HG03354 (cell line): ENCODE data around the gene INSM2.

Experiments
- ATAC-seq: cut with Tn5 transposase; IDR thresholded peaks from one replicate; pipeline ENCODE4 v1.9.1; 2021; ENCODE audit warnings: mild to moderate bottlenecking; ENCODE audit not compliant: unreplicated experiment, poor library complexity, severe bottlenecking

Gene INSM2

GRCh38 chr14:35533357-35534207 lies at the start of gene INSM2:
INSM2 (plus strand) TSS chr14:35534164; CDS start chr14:35534253, 89 bp downstream.
- ATAC-seq = peak; percentile 80

- no peak for ATAC-seq
These were observed 41.4 kb upstream of the INSM2 start for GRCh38 chr14:35492569-35493014.

GRCh38 chr14:35495278-35495677 lies 38.7 kb upstream of the INSM2 start:
- no peak for ATAC-seq

- no peak for ATAC-seq
These were observed 34.8 kb upstream of the INSM2 start for GRCh38 chr14:35499180-35499579.

- ATAC-seq = no peak
These were observed 30.3 kb upstream of the INSM2 start for GRCh38 chr14:35503646-35504045.

GRCh38 chr14:35504260-35504659 lies 29.7 kb upstream of the INSM2 start:
- ATAC-seq = no peak

GRCh38 chr14:35506461-35506860 lies 27.5 kb upstream of the INSM2 start:
- no peak for ATAC-seq

GRCh38 chr14:35506927-35507326 lies 27.0 kb upstream of the INSM2 start:
- ATAC-seq = no peak

GRCh38 chr14:35509846-35510245 lies 24.1 kb upstream of the INSM2 start:
- ATAC-seq = no peak

- ATAC-seq = no peak
These were observed 21.2 kb upstream of the INSM2 start for GRCh38 chr14:35512765-35513164.

- no peak for ATAC-seq
These were observed 18.0 kb upstream of the INSM2 start for GRCh38 chr14:35515916-35516315.

GRCh38 chr14:35519986-35520385 lies 14.0 kb upstream of the INSM2 start:
- ATAC-seq = no peak

- no peak for ATAC-seq
These were observed 8.3 kb upstream of the INSM2 start for GRCh38 chr14:35525695-35526094.

GRCh38 chr14:35526962-35527361 lies 7.0 kb upstream of the INSM2 start:
- ATAC-seq = no peak

GRCh38 chr14:35531960-35532747 lies 1.8 kb upstream of the INSM2 start:
- no peak for ATAC-seq

- peak; percentile 3 for ATAC-seq
These were observed 1.1 kb upstream of the INSM2 start for GRCh38 chr14:35532783-35533356.

- ATAC-seq = peak; percentile 25
These were observed 376 bp downstream of the INSM2 start for GRCh38 chr14:35534208-35534872.

GRCh38 chr14:35534873-35535482 lies 1.0 kb downstream of the INSM2 start:
- ATAC-seq = peak; percentile 69

- ATAC-seq = peak; percentile 16
These were observed 1.6 kb downstream of the INSM2 start for GRCh38 chr14:35535483-35536112.
